ENCODE measurements around the gene TTLL7.

- TF ChIP-seq USF2 (CRISPR knock-in tag; IDR thresholded peaks at IDR 0.05) (no peak), NR2C2 (CRISPR knock-in tag; IDR thresholded peaks at IDR 0.05) (no peak), MYBL2 (CRISPR knock-in tag; IDR thresholded peaks at IDR 0.05) (no peak), TCF7 (CRISPR knock-in tag; IDR thresholded peaks at IDR 0.05; ENCODE audit: low read depth) (no peak), ZBTB21 (CRISPR knock-in tag; IDR thresholded peaks at IDR 0.05; ENCODE audit: borderline replicate concordance) (no peak)
- TF ChIP-seq, protein P1, sequence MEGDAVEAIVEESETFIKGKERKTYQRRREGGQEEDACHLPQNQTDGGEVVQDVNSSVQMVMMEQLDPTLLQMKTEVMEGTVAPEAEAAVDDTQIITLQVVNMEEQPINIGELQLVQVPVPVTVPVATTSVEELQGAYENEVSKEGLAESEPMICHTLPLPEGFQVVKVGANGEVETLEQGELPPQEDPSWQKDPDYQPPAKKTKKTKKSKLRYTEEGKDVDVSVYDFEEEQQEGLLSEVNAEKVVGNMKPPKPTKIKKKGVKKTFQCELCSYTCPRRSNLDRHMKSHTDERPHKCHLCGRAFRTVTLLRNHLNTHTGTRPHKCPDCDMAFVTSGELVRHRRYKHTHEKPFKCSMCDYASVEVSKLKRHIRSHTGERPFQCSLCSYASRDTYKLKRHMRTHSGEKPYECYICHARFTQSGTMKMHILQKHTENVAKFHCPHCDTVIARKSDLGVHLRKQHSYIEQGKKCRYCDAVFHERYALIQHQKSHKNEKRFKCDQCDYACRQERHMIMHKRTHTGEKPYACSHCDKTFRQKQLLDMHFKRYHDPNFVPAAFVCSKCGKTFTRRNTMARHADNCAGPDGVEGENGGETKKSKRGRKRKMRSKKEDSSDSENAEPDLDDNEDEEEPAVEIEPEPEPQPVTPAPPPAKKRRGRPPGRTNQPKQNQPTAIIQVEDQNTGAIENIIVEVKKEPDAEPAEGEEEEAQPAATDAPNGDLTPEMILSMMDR (IDR thresholded peaks at IDR 0.05), result no peak
- TF ChIP-seq, protein P2, sequence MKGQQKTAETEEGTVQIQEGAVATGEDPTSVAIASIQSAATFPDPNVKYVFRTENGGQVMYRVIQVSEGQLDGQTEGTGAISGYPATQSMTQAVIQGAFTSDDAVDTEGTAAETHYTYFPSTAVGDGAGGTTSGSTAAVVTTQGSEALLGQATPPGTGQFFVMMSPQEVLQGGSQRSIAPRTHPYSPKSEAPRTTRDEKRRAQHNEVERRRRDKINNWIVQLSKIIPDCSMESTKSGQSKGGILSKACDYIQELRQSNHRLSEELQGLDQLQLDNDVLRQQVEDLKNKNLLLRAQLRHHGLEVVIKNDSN (CRISPR knock-in tag; IDR thresholded peaks at IDR 0.05), result no peak
- TF ChIP-seq, protein P3, sequence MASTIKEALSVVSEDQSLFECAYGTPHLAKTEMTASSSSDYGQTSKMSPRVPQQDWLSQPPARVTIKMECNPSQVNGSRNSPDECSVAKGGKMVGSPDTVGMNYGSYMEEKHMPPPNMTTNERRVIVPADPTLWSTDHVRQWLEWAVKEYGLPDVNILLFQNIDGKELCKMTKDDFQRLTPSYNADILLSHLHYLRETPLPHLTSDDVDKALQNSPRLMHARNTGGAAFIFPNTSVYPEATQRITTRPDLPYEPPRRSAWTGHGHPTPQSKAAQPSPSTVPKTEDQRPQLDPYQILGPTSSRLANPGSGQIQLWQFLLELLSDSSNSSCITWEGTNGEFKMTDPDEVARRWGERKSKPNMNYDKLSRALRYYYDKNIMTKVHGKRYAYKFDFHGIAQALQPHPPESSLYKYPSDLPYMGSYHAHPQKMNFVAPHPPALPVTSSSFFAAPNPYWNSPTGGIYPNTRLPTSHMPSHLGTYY (CRISPR knock-in tag; IDR thresholded peaks at IDR 0.05), result no peak
Observed at GRCh38 chr1:84000954-84001495, 2.1 kb upstream of the TTLL7 start.

All from WTC11 (cell line).